ENCODE data around the gene RASAL2.

DNA sequence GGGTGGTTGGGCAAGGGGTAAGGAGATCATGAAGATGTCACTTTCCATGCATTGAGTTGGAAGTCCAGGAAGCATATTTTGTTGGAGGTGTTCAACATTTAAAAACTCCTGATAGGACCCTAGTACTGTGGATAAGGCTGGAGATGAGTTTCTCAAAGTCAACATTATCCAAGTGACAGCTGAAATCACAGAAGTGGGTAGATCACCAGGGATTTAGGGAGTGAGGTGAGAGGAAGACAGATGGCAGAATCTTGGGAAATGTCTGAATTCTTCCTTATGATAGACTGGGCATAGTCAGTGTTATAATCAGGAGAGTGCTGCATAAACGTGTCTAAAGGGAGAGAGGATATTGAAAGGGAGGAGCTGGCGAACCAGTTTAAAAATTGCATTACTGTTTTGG lies 5.3 kb upstream of the RASAL2 start:
- TF ChIP-seq, protein P1, sequence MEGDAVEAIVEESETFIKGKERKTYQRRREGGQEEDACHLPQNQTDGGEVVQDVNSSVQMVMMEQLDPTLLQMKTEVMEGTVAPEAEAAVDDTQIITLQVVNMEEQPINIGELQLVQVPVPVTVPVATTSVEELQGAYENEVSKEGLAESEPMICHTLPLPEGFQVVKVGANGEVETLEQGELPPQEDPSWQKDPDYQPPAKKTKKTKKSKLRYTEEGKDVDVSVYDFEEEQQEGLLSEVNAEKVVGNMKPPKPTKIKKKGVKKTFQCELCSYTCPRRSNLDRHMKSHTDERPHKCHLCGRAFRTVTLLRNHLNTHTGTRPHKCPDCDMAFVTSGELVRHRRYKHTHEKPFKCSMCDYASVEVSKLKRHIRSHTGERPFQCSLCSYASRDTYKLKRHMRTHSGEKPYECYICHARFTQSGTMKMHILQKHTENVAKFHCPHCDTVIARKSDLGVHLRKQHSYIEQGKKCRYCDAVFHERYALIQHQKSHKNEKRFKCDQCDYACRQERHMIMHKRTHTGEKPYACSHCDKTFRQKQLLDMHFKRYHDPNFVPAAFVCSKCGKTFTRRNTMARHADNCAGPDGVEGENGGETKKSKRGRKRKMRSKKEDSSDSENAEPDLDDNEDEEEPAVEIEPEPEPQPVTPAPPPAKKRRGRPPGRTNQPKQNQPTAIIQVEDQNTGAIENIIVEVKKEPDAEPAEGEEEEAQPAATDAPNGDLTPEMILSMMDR (conservative IDR thresholded peaks at IDR 0.05 in 1 of 2, IDR thresholded peaks at IDR 0.05 in 1 of 2; ENCODE audit: extremely low read depth in 1 of 2, insufficient read depth in 1 of 2, low read depth in 1 of 2, low read length in 2 of 2): no peak
- no peak for TF ChIP-seq EZH2 (IDR thresholded peaks at IDR 0.05; ENCODE audit: borderline replicate concordance, low read length)

Data from mammary epithelial cell (primary cell).